Fibroblast of lung (primary cell): ENCODE results near the gene NEUROG2. TPM values are rescaled to one million over a fixed set of nuclear protein-coding genes. Genes with fewer than 3 reads are reported as not detected.
A peak's percentile ranks its signal among the peaks of the same experiment; 100 is the strongest.

Experiments used
- DNase-seq, 2 donors: peaks; one replicate each; pipeline versions ENCODE4 v3.0.0 to v3.0.0-alpha.2; 2010; ENCODE audit warnings: low read depth in 2 of 2
- H2AFZ ChIP-seq: 2 replicates; pipeline ENCODE4 v1.5.1; 2012; ENCODE audit warnings: low read length, control low read depth, inconsistent platforms
- H3K27ac ChIP-seq: 2 replicates; pipeline ENCODE4 v1.5.1; 2011; ENCODE audit warnings: low read length, control low read depth; ENCODE audit not compliant: insufficient read depth
- H3K27me3 ChIP-seq: 2 replicates; pipeline ENCODE4 v1.5.1; 2011; ENCODE audit warnings: mild to moderate bottlenecking, low read length; ENCODE audit not compliant: control insufficient read depth, insufficient read depth
- H3K36me3 ChIP-seq: 2 replicates; pipeline ENCODE4 v1.5.1; 2011; ENCODE audit warnings: low read length; ENCODE audit not compliant: control insufficient read depth, insufficient read depth
- H3K4me1 ChIP-seq: 2 replicates; pipeline ENCODE4 v1.5.1; 2011; ENCODE audit warnings: low read length; ENCODE audit not compliant: control insufficient read depth, insufficient read depth; ENCODE audit errors: extremely low read depth
- H3K4me2 ChIP-seq: 2 replicates; pipeline ENCODE4 v1.5.1; 2011; ENCODE audit warnings: low read length, control low read depth; ENCODE audit not compliant: insufficient read depth; ENCODE audit errors: extremely low read depth
- H3K4me3 ChIP-seq, 4 experiments: fragments of 200-600 bp in 1 of 4; sonication (generic) in 1 of 4; replicated peaks in 1 of 4; 2 replicates each; pipeline ENCODE4 v1.5.1; 2011 to 2016; ENCODE audit warnings: low read length in 4 of 4, low read depth in 3 of 4, mild to moderate bottlenecking in 3 of 4, control low read depth in 2 of 4, inconsistent platforms in 1 of 4, mixed read lengths in 1 of 4; ENCODE audit not compliant: insufficient read depth in 1 of 4; ENCODE audit errors: control extremely low read depth in 1 of 4
- H3K79me2 ChIP-seq: 2 replicates; pipeline ENCODE4 v1.5.1; 2012; ENCODE audit warnings: mild to moderate bottlenecking, low read length, inconsistent platforms; ENCODE audit not compliant: control insufficient read depth, insufficient read depth
- H3K9ac ChIP-seq: 2 replicates; pipeline ENCODE4 v1.5.1; 2011; ENCODE audit warnings: mild to moderate bottlenecking, low read length, control low read depth; ENCODE audit not compliant: insufficient read depth
- H3K9me3 ChIP-seq: 2 replicates; pipeline ENCODE4 v1.5.1; 2012; ENCODE audit warnings: low read depth, low read length; ENCODE audit not compliant: control insufficient read depth, insufficient read depth
- H4K20me1 ChIP-seq: 2 replicates; pipeline ENCODE4 v1.5.1; 2011; ENCODE audit warnings: low read length; ENCODE audit not compliant: control insufficient read depth, insufficient read depth; ENCODE audit errors: extremely low read depth
- EZH2 ChIP-seq: IDR thresholded peaks from 2 replicates; pipeline ENCODE4 v1.5.1; 2012; ENCODE audit warnings: low read length, control low read depth, mild to moderate bottlenecking; ENCODE audit errors: missing control alignments
- polyA plus RNA-seq, 2 donors: library from polyadenylated mRNA; depleted of rRNA in 1 of 2; stranded (reverse) in 1 of 2; unstranded in 1 of 2; fragments of >200 nt; gene quantifications; 2 replicates each; pipeline ENCODE4 v1.2.1, GENCODE V29; 2011 to 2012; ENCODE audit warnings: missing spikeins in 1 of 2
- total RNA-seq: library from RNA; depleted of rRNA; stranded (reverse); fragments of >200 nt; gene quantifications from 2 replicates; pipeline ENCODE4 v1.2.1, GENCODE V29; 2014
- TF ChIP-seq, protein P1 (sequence below), 2 donors: IDR thresholded peaks in 1 of 2; conservative IDR thresholded peaks in 1 of 2; 1 replicate in 1 of 2; 2 replicates in 1 of 2; pipeline ENCODE4 v1.5.1; 2011 to 2012; ENCODE audit warnings: low read length in 2 of 2, control low read depth in 1 of 2, inconsistent platforms in 1 of 2, low read depth in 1 of 2, mild to moderate bottlenecking in 1 of 2

NEUROG2 gene
- total and polyA plus RNA-seq, 2 donors (not counting 1 experiment from before 2014, with no cell fraction given), result not detected

DNA sequence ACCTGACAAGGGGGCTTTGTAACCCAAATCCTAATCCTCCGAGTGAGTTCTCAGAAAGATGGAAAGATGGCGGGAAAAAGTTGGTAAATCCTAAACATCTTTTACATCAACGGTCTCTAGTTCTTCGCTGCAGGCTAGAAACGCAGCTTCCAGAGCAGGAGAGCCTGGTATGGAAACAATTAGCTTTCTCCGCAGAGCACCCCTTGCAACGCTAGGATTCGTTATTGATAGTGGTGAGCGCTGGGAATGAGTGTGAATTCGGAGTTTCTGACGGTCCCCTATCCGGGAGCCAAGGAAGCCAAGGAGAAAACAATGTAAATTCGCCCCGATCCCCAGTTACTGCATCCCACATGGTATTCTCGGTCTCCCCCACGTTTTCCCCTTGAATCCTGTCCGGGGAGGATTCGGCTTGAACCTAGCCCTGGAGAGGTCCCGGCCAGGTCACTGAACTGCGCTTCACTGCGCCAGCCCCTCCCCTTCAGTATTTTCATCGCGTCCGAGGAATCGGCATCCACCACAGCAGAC lies 4.7 kb upstream of the NEUROG2 start:
- TF ChIP-seq, protein P1, sequence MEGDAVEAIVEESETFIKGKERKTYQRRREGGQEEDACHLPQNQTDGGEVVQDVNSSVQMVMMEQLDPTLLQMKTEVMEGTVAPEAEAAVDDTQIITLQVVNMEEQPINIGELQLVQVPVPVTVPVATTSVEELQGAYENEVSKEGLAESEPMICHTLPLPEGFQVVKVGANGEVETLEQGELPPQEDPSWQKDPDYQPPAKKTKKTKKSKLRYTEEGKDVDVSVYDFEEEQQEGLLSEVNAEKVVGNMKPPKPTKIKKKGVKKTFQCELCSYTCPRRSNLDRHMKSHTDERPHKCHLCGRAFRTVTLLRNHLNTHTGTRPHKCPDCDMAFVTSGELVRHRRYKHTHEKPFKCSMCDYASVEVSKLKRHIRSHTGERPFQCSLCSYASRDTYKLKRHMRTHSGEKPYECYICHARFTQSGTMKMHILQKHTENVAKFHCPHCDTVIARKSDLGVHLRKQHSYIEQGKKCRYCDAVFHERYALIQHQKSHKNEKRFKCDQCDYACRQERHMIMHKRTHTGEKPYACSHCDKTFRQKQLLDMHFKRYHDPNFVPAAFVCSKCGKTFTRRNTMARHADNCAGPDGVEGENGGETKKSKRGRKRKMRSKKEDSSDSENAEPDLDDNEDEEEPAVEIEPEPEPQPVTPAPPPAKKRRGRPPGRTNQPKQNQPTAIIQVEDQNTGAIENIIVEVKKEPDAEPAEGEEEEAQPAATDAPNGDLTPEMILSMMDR (conservative IDR thresholded peaks at IDR 0.05 in 1 of 2, IDR thresholded peaks at IDR 0.05 in 1 of 2; ENCODE audit: low read depth in 1 of 2, low read length in 2 of 2), result no peak
- TF ChIP-seq EZH2, result peak; percentile 83
- Histone ChIP-seq H4K20me1 (peaks cover 2% of the 10 kb centered on the region), H3K4me1 (peaks cover 3% of the 10 kb centered on the region), H3K79me2 (no peaks in the 10 kb centered on the region), H3K36me3 (no peaks in the 10 kb centered on the region), H3K9me3 (no peaks in the 10 kb centered on the region), H3K4me3 (no peak overlapping the region), H2AFZ (no peak overlapping the region), H3K4me2 (no peak overlapping the region), H3K9ac (no peak overlapping the region), H3K27me3 (peaks cover 77% of the 10 kb centered on the region), H3K27ac (no peak overlapping the region)
- DNase-seq, result no peak

DNA sequence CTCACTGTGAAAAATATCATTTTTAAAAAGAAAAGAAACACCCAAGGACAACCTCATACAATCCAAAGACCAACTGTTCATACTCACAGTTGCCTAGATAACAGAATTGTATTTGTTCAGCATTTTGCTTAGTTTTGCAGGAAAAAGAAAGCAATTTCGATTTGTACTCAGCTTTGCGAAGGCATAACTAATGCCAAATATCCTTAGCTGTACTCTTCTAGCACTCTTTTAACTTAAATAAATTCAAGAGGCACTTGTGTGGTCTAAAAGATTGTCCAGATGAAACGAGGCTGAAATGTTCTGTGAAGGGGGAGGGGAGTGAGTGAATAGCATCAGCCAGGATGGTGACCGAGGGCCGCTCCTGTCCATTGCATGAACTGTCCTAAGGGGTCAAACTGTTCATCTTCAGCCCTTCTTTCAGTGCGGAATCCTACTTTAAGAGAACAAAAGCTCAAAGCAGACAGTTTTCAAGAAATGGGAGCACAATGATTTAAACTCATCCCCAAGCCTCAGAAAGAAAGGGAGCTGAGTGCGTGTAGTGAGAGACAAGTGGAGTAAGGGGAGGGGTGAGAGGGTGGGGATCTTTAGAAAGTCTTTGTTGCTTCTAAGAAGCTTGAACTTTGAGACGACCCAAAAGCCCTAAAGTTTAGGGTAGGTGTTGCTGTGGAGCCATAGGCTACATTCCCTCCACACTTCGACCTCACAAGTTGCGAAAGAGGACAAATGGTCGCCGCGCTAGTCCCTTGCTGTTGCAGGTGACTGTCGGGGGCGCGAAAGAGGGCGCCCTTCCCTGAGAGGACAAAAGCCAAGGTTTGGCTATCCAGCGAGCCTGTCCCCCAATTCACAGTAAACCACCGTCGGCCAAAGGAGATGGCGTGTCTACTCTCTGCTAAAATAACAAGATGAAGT lies 4.0 kb upstream of the NEUROG2 start:
- Histone ChIP-seq H4K20me1 (peaks cover 2% of the 10 kb centered on the region), H3K9me3 (no peaks in the 10 kb centered on the region), H3K27me3 (peaks cover 83% of the 10 kb centered on the region), H3K36me3 (no peaks in the 10 kb centered on the region), H3K4me3 (no peak overlapping the region), H2AFZ (no peak overlapping the region), H3K79me2 (no peaks in the 10 kb centered on the region), H3K4me1 (peaks cover 6% of the 10 kb centered on the region), H3K27ac (no peak overlapping the region), H3K4me2 (no peak overlapping the region), H3K9ac (no peak overlapping the region)
- peak; percentile 66 for TF ChIP-seq EZH2
- TF ChIP-seq, protein P1 (conservative IDR thresholded peaks at IDR 0.05 in 1 of 2, IDR thresholded peaks at IDR 0.05 in 1 of 2; ENCODE audit: low read depth in 1 of 2, low read length in 2 of 2), result no peak
- no peak for DNase-seq

DNA sequence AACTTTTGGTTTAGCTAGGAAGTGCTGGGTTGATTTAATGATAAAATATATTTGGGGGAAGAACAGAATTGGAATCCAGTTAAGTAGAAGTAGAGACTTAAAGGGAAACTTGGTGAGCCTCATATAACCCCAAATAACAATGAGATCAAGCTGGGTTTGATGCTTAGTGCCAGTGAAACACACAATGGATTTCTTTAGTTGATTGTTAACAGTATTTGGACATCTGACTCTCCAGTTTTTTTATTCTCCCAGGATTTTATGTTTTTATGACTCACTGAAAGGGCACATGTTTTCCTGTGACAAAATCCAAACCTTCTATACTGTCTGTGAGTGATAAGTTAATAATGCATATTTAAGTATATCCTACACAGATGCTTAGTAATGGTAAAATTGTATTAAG lies 2.7 kb upstream of the NEUROG2 start:
- Histone ChIP-seq H2AFZ (no peak overlapping the region), H3K79me2 (no peaks in the 10 kb centered on the region), H3K27ac (no peak overlapping the region), H3K4me2 (no peak overlapping the region), H3K27me3 (peaks cover 88% of the 10 kb centered on the region), H3K4me3 (no peak overlapping the region), H3K36me3 (no peaks in the 10 kb centered on the region), H3K9ac (no peak overlapping the region), H4K20me1 (peaks cover 2% of the 10 kb centered on the region), H3K9me3 (no peaks in the 10 kb centered on the region), H3K4me1 (peaks cover 6% of the 10 kb centered on the region)
- TF ChIP-seq, protein P1 (conservative IDR thresholded peaks at IDR 0.05 in 1 of 2, IDR thresholded peaks at IDR 0.05 in 1 of 2; ENCODE audit: low read depth in 1 of 2, low read length in 2 of 2), result no peak
- no peak for TF ChIP-seq EZH2
- no peak for DNase-seq
